T47D (cell line): ENCODE results near the gene MAD1L1.

ENCODE experiments used
- DNase-seq, 2 experiments: peaks; one replicate each; pipeline versions ENCODE4 v3.0.0 to v3.0.0-alpha.2; 2011 to 2012; ENCODE audit warnings: low read depth in 1 of 2, low spot score in 1 of 2
- JUND ChIP-seq: IDR thresholded peaks from 2 replicates; pipeline ENCODE4 v1.6.1; 2012; ENCODE audit warnings: low read depth
- in situ Hi-C: cut with HindIII; loops from 2 replicates; pipeline ENCODE4 v1.10.0; 2016; ENCODE audit warnings: low sequenced_read_pairs, low pct_unique_long_range_greater_than_20kb

The MAD1L1 gene

DNA sequence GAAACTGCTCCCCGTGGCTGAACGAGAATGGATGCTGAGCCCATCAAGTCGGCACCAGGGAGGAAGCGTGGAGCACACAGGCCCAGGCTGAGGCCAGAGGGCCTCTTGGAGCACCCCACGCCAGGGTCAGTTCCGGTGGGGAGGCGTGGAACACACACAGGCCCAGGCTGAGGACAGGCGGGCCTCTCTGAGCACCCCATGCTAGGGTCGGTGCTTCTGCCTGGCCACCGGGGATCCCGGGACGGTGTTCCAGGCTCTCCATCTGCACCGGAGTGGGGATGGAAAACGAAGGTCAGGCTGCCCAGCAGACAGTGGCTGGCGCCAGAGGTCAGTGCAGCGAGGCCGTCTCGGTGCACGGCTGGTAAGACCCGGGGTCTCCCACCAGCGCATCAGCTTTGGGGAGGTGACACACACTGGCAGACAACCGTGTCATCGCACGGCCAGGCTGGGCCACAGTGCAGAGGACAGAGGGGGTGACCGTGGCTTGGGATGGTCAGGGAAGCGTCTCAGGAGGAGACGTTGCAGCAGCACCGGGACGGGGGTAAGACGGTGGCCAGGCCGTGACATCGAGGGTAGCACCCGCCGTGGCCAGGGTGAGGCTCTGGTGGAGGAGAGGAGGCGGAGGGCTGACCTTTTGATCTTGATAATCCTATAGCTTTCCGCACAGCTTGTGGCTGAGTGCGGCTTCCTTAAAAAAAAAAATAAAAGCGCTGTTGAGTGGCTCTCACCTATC, 358.7 kb downstream of the MAD1L1 start:
- in situ Hi-C loops = no loop called here
- no peak for TF ChIP-seq JUND
- no peak for DNase-seq

GRCh38 chr7:1873421-1873820, 359.3 kb downstream of the MAD1L1 start:
- in situ Hi-C loops = no loop called here
- no peak for TF ChIP-seq JUND
- no peak for DNase-seq

DNA sequence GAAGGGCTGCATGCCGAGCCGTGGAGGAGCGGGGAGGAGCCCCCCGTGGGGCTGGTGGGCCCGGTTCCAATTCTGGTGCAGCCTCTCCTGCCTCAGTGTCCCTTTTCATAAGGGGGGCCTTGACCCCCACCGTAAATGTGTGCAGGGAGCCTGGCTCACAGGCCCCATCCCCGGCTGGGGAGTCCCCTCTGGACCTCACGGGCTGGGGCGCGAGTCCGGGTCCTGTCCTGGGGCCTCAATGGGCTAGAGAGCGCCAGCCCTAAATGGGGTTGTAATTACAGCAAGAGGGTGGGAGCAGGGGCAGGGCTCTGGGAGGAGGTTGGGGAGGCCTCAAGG, 359.7 kb downstream of the MAD1L1 start:
- no peak for TF ChIP-seq JUND
- no peak for DNase-seq
- in situ Hi-C loops = no loop called here

- in situ Hi-C loops = no loop called here
- TF ChIP-seq JUND = no peak
- DNase-seq = no peak
Measured at GRCh38 chr7:1872191-1873069, 360.3 kb downstream of the MAD1L1 start.

GRCh38 chr7:1869452-1870130, 363.2 kb downstream of the MAD1L1 start:
- in situ Hi-C loops = no loop called here
- no peak for DNase-seq
- TF ChIP-seq JUND = no peak

- no peak for TF ChIP-seq JUND
- in situ Hi-C loops = no loop called here
- DNase-seq = no peak
Measured at GRCh38 chr7:1868516-1869165, 364.1 kb downstream of the MAD1L1 start.

- in situ Hi-C loops = no loop called here
- no peak for TF ChIP-seq JUND
- DNase-seq = no peak
Measured at GRCh38 chr7:1867370-1868260, 365.1 kb downstream of the MAD1L1 start.

- no peak for TF ChIP-seq JUND
- in situ Hi-C loops = no loop called here
- no peak for DNase-seq
Measured at GRCh38 chr7:1866601-1867000, 366.1 kb downstream of the MAD1L1 start.

DNA sequence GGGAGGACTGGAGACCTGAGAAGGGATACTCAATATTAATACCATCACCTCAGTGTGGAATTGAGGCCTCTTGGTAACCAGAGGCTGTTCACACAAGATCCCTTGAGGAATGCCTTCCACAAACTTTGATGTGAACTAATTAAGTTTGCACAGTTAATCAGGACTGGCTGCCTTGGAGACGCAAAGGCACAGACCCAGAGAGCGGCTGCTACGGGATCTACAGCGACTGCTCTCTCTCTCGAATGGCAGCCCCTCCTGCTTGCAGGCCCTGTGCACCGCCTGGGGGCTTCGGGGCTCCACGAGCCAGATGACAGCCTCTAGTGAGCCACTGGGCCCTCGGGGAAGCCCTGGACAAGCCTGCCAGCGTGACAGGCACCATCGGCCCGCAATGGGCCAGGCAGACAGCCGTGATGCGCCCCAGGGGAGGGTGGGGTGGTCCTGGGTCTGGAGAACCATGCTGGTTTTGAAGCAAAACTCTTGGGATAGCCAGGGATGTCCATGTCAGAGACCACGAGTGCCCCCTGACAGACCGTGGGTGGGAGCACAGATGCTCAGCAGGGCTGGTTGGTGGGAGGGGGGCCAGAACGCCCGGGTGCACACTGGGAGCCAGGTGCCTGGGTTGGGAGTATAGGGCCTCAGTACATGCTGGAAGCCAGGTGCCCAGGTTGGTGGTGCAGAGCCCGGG, 367.0 kb downstream of the MAD1L1 start:
- no peak for DNase-seq
- TF ChIP-seq JUND = no peak
- in situ Hi-C loops = no loop called here

GRCh38 chr7:1865000-1865555, 367.7 kb downstream of the MAD1L1 start:
- in situ Hi-C loops = no loop called here
- no peak for DNase-seq
- TF ChIP-seq JUND = no peak
